Activated CD8-positive, alpha-beta memory T cell treated with anti-CD3 and anti-CD28 coated beads, Interleukin-2, amount 50 U/mL, for 24 hours (primary cell): Measurements from ENCODE around the gene CALML4.
"Not testable (repeated sequence)": the region's sequence is repeated elsewhere in the genome, so short reads cannot be mapped to it uniquely, and the experiment has no call there.

Experiments used
- DNase-seq: peaks from one replicate; pipeline ENCODE4 v3.0.0-alpha.2; 2020; ENCODE audit errors: extremely low read depth

Gene CALML4

GRCh38 chr15:68191555-68191954 lies 13.6 kb downstream of the CALML4 start:
- DNase-seq, result no peak

DNA sequence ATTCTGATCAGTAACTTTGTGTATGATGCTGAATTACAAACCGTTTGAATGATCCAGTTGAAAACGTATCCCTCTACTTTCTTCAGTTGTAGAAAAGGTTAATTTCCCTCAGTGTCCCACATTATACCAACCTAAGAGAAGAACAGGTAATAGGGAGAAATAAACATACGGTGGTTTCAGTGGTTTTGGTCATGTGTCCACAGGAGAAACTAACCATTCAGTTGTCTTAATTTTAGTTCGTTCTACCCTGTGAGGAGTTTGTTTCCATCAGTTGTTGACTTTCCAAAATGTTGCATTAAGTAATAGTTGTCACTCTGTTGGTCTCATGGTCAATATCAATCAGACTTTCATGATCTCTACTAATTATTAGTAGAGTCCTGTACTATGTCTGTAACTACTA lies 15.1 kb downstream of the CALML4 start:
- no peak for DNase-seq

GRCh38 chr15:68188647-68189046 lies 16.5 kb downstream of the CALML4 start:
- DNase-seq, result no peak

- DNase-seq, result no peak
Observed at GRCh38 chr15:68187559-68187958, 17.6 kb downstream of the CALML4 start.

DNA sequence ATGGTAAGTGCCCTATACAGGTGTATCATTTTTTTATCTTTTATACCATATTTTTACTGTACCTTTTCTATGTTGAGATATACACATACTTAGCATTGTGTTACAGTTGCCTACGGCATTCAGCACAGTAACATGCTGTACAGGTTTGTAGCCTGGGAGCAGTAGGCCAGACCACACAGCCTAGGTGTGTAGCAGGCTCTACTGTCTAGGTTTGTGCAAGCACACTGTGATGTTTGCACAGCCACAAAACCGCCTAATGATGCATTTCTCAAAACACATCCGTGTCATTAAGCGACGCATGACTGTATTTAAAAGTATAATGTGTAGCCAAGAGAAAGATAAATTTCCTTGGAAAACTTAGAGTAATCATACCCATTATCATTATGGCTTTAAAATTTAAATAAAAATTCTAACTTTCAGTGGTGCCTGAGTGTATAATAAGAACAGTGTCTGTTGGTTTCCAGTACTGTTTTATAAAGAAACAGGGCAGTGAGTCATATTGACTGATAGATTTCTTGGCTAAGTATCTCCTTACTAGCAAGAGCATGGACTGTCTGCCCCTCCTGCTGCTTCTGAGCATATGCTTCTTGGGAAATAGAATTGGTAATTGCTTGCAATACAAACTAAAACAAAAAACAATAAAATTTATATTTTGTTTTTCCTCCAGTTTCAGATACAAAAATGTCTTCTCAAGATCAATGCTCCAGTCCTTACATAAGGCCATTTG lies 18.3 kb downstream of the CALML4 start:
- DNase-seq, result no peak

- DNase-seq, result no peak
Observed at GRCh38 chr15:68184616-68185480, 20.3 kb downstream of the CALML4 start.

- no peak for DNase-seq
Observed at GRCh38 chr15:68183616-68184315, 21.4 kb downstream of the CALML4 start.

DNA sequence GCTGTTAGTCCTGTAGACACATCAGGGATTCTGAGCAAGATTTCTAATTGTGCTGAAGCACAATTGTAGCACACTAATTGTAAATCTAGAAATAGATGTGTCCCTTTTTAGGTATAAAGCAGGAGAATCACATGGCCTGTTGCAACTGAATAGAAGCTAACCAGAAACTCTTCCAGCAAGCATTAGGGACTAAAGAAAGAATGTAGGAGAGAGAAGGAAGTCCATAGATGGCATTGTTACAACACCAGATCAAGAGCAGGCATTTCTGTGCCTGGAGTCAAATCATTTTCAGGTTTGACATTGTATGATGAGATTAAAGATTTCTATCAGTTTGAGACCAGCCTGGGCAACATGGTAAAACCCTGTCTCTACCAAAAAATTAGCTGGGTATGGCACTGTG lies 27.4 kb downstream of the CALML4 start:
- DNase-seq, result no peak

DNA sequence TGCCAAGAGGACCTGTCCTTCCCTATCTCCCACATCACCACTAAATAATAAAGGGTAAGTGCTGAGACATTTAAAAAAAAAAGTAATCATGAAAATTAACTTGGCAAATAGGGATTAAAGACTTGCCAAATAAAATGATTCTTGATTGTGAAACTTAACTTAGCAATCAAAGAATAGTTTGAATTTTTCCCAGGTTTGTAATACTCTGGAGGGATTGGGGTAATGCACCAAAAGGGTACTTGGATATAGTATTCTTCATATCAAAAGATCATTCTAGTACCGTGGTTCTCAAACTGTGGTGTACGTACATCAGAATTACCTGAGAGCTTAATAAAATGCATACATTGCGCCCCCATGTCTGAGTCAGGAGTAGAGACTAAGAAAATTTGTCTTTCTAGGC lies 28.5 kb downstream of the CALML4 start:
- no peak for DNase-seq

GRCh38 chr15:68175526-68175925 lies 29.6 kb downstream of the CALML4 start:
- no peak for DNase-seq

GRCh38 chr15:68173119-68173518 lies 32.0 kb downstream of the CALML4 start:
- DNase-seq, result no peak

DNA sequence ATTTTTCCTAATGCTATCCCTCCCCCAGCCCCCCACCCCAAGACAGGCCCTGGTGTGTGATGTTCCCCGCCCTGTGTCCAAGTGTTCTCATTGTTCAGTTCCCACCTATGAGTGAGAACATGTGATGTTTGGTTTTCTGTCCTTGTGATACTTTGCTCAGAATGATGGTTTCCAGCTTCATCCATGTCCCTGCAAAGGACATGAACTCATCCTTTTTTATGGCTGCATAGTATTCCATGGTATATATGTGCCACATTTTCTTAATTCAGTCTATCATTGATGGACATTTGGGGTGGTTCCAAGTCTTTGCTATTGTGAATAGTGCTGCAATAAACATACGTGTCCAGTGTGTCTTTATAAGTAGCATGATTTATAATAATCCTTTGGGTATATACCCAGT lies 33.1 kb downstream of the CALML4 start:
- not testable (repeated sequence) for DNase-seq

DNA sequence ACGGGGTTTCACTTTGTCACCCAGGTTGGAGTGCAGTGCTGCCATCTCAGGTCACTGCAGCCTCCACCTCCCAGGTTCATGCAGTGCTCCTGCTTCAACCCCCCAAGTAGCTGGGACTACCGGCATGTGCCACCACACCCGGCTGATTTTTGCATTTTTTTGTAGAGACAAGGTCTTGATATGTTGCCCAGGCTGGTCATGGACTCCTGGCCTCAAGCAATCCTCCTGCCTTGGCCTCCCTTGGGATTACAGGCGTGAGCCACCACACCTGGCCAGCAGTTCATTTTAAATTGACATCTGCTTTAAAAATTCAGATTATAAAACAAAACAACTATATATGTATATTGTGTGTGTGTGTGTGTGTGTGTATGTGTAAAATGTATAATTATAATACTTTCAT lies 38.3 kb downstream of the CALML4 start:
- DNase-seq, result no peak

DNA sequence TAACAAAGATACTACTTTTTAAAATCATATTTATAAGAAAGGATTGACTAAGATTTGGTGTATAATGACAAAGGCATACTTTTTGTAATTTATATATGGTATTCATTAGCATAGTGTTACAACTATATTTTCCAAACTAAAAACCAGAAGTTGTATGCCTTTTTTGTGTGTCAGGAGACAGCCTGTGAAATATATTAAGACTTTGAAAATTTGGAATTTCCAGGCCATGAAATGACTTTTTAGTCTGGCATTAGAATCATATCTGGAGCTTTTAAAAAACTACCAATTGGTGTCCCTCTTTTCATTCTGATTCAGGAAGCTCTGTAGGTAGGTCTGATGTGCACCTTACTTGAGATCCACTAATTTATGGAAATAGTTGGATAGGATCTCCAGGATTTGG lies 41.9 kb downstream of the CALML4 start:
- no peak for DNase-seq

GRCh38 chr15:68158046-68158628 lies 47.0 kb downstream of the CALML4 start:
- no peak for DNase-seq

DNA sequence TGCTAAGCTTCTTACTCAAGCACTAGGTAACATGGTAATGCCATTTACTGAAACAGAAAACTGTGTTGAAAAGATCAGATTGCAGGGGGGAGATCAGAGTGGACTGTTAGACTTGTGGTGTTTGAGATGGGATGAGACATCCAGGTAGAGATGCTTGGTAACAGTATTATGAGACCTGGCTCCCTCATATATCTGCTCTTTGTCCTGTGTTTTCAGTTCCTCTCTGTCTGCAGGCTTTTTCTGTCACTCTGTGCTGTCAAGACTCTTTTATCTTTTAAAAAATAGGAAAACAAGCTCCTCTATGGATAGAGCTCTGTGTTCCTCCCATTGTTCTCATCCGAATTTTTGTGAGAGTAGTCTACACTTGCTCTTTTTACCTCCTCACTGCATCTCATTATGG lies 48.1 kb downstream of the CALML4 start:
- DNase-seq, result no peak

DNA sequence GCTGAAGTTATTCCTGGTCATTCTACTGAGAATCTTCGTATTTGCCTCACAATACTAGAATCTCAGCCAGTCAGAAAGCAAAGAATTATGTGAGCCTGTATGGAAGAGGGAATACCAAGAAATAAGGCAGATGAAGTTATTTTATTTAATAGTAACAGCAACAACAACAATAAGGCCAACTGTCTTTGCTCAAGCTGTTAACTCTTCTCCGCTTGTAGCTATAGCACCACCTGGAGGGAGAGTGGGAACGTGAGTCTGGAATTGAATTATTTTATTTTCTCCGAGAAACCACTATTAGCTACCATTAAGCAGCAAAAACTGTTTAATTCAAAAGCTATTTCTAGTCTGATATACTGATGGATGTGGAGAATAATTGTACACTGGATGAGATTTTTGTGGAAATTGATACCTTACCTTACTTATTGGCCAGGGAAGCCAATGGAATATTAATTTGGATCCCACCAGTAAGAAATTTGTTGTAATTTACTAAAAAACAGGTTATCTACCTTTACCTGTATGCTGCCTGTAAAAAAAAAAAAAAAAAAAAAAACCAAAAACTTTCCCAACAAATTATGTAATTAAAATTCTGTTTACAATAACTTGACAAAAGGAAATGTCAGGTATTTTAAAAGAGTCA lies 50.1 kb downstream of the CALML4 start:
- no peak for DNase-seq

DNA sequence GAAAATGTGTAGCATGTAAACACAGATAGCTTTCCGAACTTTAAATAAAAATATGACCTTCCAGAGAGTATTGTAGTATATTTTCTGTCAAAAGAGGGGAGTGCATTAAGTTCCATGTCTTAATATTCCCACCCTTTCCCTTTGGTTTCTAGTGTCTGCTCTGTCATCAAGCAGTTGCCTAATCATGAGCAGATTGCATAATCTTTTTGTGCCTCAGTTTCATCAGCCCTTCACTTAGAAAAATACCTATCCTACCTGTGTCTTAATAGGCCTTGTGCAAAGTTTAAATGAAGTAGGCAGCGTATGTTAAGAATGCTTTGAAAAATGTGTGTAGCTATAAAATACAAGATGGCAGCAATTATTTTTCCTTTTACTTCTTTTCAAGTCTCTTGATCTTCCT lies 52.8 kb downstream of the CALML4 start:
- DNase-seq, result no peak

GRCh38 chr15:68151277-68151676 lies 53.9 kb downstream of the CALML4 start:
- no peak for DNase-seq

DNA sequence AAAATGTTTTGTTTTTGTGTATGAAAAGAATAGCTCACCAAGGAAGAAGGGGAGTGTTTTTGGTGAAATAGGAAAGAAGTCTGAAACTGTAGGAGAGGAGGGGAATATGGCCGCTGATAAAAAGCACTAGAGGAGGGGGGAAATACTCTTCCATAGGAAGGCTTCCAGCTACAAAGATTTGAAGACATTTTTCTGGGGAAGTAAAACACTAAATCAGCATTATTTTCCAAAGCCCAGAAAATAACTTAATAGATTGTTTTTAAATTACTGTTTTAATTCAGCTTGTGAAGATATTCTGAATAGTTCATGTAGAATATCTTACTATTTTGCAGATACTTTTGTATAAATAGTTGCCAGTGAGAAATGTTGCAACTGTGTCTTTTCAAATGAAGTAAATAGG lies 54.9 kb downstream of the CALML4 start:
- no peak for DNase-seq

GRCh38 chr15:68149059-68149458 lies 56.1 kb downstream of the CALML4 start:
- no peak for DNase-seq

DNA sequence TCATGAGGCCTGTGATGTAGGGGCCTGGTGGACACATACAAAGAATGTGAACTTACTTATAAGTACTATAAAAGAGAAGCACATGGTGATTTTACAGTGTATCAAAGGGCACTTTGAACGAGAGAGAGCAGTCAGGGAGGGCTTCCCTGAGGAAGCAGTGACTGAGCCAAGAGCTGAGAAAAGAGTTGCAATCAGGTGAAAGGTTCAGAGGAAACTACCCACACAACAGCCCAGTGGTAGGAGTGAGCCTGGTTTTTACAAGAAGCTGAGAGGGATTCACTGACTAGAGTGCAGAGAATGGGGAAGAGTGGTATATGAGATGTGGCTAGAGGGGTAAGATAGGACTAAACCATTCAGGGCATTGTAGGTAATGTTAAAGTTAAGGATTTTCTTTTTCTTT lies 57.1 kb downstream of the CALML4 start:
- DNase-seq, result no peak
